HEK293 (cell line): ENCODE measurements around the gene HLA-DPA1.

Experiments
- KLF9 ChIP-seq: fragments of 450-650 bp; formaldehyde crosslinking; IDR thresholded peaks from 2 replicates; pipeline ENCODE4 v1.5.1; 2016; ENCODE audit warnings: missing biosample characterization, missing genetic modification characterization, low read depth
- SALL2 ChIP-seq: fragments of 450-650 bp; formaldehyde crosslinking; IDR thresholded peaks from 2 replicates; pipeline ENCODE4 v1.5.0; 2017; ENCODE audit warnings: missing biosample characterization, mild to moderate bottlenecking, missing genetic modification characterization, borderline replicate concordance
- ZNF169 ChIP-seq: fragments of 450-650 bp; formaldehyde crosslinking; IDR thresholded peaks from 2 replicates; pipeline ENCODE4 v1.5.1; 2016; ENCODE audit warnings: missing biosample characterization, missing genetic modification characterization
- ZNF416 ChIP-seq: fragments of 450-650 bp; formaldehyde crosslinking; IDR thresholded peaks from 2 replicates; pipeline ENCODE4 v1.5.1; 2016; ENCODE audit warnings: missing biosample characterization, missing genetic modification characterization
- ZNF510 ChIP-seq: fragments of 450-650 bp; formaldehyde crosslinking; IDR thresholded peaks from 2 replicates; pipeline ENCODE4 v1.5.1; 2018; ENCODE audit warnings: mild to moderate bottlenecking, missing genetic modification characterization, missing biosample characterization; ENCODE audit not compliant: insufficient replicate concordance
- ZNF830 ChIP-seq: fragments of 450-650 bp; IDR thresholded peaks from 2 replicates; pipeline ENCODE4 v1.5.0; 2018; ENCODE audit warnings: missing biosample characterization, missing genetic modification characterization, low read depth, mild to moderate bottlenecking, moderate library complexity
- TF ChIP-seq, protein P1 (sequence below): sonication (generic); formaldehyde crosslinking; IDR thresholded peaks from 2 replicates; pipeline ENCODE4 v1.8.1; 2022; ENCODE audit warnings: mild to moderate bottlenecking, moderate library complexity, missing genetic modification reagents
- TF ChIP-seq, protein P2 (sequence below): fragments of 450-650 bp; formaldehyde crosslinking; IDR thresholded peaks from 2 replicates; pipeline ENCODE4 v1.5.1; 2016; ENCODE audit warnings: missing biosample characterization, missing genetic modification characterization

DNA sequence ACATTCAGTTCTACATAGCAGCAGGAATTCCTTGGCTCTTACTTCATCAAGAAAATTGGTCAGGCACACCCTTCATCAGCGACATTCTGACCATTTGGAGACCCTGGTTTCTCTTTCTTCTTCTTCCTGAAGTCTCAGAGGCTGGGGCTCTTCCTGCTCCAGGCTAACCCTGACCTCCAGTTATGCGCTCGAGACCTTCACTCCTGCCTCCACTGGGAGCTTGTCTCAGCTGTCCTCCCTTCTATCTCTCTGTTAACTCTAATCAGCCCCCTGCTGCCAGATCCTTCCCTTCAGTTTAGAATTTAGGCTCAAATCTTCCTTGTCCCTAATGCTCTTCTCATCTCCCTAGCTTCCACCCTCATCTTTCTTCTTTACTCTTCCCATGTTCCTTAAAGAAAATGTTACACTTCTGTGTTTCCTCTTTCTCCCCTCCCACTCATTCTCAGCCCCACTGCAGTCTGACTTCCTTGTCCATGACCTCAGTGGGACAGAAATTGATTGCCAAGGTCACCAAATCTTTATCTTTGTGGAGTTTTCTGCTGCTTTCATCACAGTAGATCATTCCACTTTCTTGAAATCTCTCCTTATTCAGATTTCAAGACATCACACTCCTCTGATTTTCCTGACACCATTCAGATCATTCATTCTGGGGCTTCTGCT, 55.6 kb downstream of the HLA-DPA1 start:
- TF ChIP-seq SALL2 (tag by site-specific recombination) (no peak), KLF9 (tag by site-specific recombination) (no peak), ZNF169 (no peak), ZNF830 (tag by site-specific recombination) (no peak), ZNF416 (tag by site-specific recombination) (no peak), ZNF510 (tag by site-specific recombination) (no peak)
- TF ChIP-seq, protein P1, sequence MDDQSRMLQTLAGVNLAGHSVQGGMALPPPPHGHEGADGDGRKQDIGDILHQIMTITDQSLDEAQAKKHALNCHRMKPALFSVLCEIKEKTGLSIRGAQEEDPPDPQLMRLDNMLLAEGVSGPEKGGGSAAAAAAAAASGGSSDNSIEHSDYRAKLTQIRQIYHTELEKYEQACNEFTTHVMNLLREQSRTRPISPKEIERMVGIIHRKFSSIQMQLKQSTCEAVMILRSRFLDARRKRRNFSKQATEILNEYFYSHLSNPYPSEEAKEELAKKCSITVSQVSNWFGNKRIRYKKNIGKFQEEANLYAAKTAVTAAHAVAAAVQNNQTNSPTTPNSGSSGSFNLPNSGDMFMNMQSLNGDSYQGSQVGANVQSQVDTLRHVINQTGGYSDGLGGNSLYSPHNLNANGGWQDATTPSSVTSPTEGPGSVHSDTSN (CRISPR knock-in tag): no peak
- TF ChIP-seq, protein P2, sequence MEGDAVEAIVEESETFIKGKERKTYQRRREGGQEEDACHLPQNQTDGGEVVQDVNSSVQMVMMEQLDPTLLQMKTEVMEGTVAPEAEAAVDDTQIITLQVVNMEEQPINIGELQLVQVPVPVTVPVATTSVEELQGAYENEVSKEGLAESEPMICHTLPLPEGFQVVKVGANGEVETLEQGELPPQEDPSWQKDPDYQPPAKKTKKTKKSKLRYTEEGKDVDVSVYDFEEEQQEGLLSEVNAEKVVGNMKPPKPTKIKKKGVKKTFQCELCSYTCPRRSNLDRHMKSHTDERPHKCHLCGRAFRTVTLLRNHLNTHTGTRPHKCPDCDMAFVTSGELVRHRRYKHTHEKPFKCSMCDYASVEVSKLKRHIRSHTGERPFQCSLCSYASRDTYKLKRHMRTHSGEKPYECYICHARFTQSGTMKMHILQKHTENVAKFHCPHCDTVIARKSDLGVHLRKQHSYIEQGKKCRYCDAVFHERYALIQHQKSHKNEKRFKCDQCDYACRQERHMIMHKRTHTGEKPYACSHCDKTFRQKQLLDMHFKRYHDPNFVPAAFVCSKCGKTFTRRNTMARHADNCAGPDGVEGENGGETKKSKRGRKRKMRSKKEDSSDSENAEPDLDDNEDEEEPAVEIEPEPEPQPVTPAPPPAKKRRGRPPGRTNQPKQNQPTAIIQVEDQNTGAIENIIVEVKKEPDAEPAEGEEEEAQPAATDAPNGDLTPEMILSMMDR (tag by site-specific recombination): no peak
